ELF-1 (cell line): Measurements from ENCODE around the gene TK1.

ENCODE experiments used
- DNase-seq: peaks from one replicate; pipeline ENCODE4 v3.0.0-alpha.2; 2016; ENCODE audit warnings: low read depth, low spot score

TK1 gene

GRCh38 chr17:78219396-78220150, 32.7 kb upstream of the TK1 start:
- peak; percentile 76 for DNase-seq

DNA sequence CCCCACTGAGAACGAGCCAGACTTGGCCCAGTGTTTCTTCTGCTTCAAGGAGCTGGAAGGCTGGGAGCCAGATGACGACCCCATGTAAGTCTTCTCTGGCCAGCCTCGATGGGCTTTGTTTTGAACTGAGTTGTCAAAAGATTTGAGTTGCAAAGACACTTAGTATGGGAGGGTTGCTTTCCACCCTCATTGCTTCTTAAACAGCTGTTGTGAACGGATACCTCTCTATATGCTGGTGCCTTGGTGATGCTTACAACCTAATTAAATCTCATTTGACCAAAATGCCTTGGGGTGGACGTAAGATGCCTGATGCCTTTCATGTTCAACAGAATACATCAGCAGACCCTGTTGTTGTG, 27.8 kb upstream of the TK1 start:
- no peak for DNase-seq

GRCh38 chr17:78214016-78214705, 27.3 kb upstream of the TK1 start, which contains the start of gene BIRC5:
BIRC5 (plus strand) TSS chr17:78214253; CDS start chr17:78214317, 64 bp downstream.
- peak; percentile 90 for DNase-seq

- DNase-seq = no peak
Observed at GRCh38 chr17:78211032-78211431, 24.2 kb upstream of the TK1 start.

- no peak for DNase-seq
Observed at GRCh38 chr17:78210111-78210510, 23.3 kb upstream of the TK1 start.

GRCh38 chr17:78208486-78208885, 21.6 kb upstream of the TK1 start:
- no peak for DNase-seq

GRCh38 chr17:78206298-78206697, 19.4 kb upstream of the TK1 start:
- no peak for DNase-seq

- DNase-seq = no peak
Observed at GRCh38 chr17:78205124-78205775, 18.4 kb upstream of the TK1 start.

DNA sequence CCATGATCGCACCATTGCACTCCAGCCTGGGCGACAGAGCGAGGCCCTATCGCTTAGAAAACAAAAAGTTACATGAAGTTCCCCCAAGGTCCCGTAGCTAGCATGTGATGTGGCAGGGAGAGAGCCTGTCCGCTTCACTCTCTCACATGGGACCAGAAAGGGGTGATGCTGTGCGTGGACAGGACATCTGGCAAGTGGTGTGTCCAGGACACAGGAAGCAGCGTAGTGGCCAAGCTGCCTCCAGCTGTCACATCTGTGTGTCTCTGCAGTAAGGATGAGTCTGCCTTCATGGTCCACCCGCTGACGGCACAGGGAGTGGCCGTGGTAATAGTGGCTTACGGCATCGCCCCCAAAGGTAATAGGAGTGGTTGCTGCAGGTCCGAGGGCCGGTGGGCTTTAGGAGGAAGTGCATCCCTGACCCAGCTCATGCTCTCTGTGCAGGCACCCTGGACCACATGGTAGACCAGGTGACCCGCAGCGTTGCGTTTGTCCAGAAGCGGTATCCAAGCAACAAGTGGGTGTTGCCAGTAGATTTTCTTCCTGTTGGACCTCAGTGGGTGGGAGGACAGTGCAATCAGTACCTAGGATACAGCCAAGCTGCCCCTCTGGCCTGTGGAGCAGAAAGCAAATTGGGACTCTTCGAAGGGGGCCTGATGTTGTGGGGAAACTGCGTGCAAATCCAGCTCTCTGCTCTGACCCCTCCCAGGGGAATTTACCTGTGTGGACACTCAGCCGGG, 17.7 kb upstream of the TK1 start:
- DNase-seq = no peak

DNA sequence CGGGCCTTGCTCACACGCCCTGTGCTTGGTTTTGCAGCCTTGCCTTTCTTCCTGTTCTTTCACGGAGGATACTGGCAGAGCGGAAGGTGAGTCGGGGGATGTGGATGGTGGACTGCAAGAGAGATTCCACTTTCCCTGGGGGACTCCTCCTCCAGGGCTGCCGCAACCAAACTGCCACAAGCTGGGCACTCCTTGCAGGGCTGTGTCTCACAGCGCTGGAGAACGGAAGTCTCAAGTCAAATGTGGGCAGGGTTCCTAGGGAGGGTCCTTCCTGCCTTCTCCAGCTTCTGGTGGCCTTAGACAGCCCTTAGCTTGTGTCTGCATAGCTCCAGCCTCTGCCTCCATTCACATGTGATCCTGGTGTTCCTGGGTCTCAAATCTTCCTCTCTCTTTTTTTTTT, 15.8 kb upstream of the TK1 start:
- DNase-seq = no peak

DNA sequence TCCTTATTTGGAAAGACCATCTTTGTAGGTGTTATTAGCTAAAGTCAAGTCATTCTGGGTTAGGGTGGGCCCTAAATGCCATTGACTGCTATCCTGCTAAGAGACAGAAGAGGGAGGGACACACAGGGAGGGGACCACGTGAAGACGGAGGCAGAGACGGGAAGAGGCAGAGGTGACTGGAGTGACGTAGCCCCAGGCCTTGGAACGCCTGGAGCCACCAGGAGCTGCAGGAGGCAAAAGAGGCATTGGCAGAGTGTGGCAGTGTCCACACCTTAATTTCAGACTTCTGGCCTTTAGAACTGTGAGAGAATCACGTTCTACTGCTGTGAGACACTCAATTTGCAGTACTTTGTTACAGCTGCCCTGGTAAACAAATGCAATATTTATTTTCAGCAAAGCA, 13.6 kb upstream of the TK1 start:
- DNase-seq = peak; percentile 77

GRCh38 chr17:78197147-78197832, 10.4 kb upstream of the TK1 start:
- DNase-seq = peak; percentile 65

DNA sequence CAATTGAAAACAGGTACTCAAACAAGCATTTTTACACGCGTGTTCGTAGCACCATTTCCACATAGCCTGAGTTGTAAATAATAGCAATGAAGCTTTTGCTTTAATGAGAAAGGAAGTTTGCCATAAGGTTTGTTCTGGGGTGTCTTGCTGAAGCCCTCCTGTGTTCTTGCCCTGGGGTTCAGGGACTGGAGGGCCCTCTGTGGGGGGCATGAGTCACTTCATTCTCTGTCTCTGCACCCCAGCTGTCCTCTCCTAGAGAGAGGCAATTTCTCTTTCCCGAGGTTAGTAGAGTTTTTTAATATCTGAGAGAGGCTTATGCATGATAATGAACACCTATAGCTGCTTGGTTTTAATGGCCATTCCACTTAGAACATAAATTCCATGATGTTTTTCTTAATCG, 9.9 kb upstream of the TK1 start:
- DNase-seq = no peak

- no peak for DNase-seq
Observed at GRCh38 chr17:78185981-78186691, 716 bp downstream of the TK1 start.

GRCh38 chr17:78184868-78185267, 2.0 kb downstream of the TK1 start:
- DNase-seq = no peak

- no peak for DNase-seq
Observed at GRCh38 chr17:78184351-78184750, 2.5 kb downstream of the TK1 start.

GRCh38 chr17:78183916-78184315, 2.9 kb downstream of the TK1 start:
- no peak for DNase-seq

GRCh38 chr17:78182504-78182903, 4.3 kb downstream of the TK1 start:
- DNase-seq = no peak

- DNase-seq = no peak
Observed at GRCh38 chr17:78180508-78180907, 6.3 kb downstream of the TK1 start.

- no peak for DNase-seq
Observed at GRCh38 chr17:78180083-78180482, 6.8 kb downstream of the TK1 start.

- DNase-seq = no peak
Observed at GRCh38 chr17:78179372-78179771, 7.5 kb downstream of the TK1 start.
